ENCODE results near the gene TRIM24. TPM values are rescaled to one million over a fixed set of nuclear protein-coding genes. Genes with fewer than 3 reads are reported as not detected.

TRIM24 gene
- total RNA-seq, 6 donors from 2014 or later, result 11.5 to 30.6 (median 23.7) TPM

DNA sequence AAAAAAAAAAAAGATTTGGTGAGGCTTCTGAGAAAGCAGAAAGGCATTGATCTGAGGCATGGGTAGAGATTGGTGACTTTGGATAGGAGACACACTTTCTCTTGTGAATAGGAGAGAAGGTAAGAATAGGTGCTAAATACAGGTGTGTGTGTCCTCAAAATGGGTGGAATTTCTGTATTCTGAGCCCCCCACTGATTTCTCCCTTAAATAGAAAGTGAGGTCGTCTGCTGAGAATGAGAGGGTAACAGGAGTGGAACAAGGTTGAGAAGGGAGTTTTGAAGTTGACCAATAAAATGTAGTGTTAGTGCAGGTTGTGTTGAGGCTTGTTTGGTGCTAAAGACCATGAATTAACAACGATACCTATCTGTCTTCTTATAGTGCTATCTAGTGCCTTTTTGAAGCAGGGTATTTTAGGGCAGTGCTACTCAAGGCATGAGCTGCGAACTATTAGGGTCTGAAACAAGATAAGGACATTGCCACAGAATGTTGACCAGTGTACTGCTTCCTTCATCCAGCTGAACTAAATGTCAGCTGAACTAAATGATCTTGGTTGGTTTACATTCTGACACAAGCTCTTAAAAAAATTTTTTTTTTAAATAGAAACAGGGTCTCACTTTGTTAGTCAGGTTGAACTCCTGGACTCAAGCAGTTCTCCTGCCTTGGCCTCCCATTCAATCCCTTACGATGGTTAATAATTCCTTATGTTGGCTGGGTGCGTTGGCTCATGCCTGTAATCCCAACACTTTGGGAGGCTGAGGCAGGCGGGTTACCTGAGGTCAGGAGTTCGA, 12.4 kb downstream of the TRIM24 start:
- DNase-seq (no peak), ATAC-seq (ENCODE audit: low FRiP score in 2 of 2) (no peak)
- TF ChIP-seq POLR2A (IDR thresholded peaks at IDR 0.05), result no peak
- TF ChIP-seq, protein P1, sequence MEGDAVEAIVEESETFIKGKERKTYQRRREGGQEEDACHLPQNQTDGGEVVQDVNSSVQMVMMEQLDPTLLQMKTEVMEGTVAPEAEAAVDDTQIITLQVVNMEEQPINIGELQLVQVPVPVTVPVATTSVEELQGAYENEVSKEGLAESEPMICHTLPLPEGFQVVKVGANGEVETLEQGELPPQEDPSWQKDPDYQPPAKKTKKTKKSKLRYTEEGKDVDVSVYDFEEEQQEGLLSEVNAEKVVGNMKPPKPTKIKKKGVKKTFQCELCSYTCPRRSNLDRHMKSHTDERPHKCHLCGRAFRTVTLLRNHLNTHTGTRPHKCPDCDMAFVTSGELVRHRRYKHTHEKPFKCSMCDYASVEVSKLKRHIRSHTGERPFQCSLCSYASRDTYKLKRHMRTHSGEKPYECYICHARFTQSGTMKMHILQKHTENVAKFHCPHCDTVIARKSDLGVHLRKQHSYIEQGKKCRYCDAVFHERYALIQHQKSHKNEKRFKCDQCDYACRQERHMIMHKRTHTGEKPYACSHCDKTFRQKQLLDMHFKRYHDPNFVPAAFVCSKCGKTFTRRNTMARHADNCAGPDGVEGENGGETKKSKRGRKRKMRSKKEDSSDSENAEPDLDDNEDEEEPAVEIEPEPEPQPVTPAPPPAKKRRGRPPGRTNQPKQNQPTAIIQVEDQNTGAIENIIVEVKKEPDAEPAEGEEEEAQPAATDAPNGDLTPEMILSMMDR (IDR thresholded peaks at IDR 0.05), result no peak
- TF ChIP-seq EP300 (IDR thresholded peaks at IDR 0.05), result no peak
- TF ChIP-seq POLR2AphosphoS5 (IDR thresholded peaks at IDR 0.05), result no peak
- Histone ChIP-seq H3K4me1 (peaks cover 3 to 52% (median 21%) of the 10 kb centered on the region in 4 donors), H3K4me3 (no peak overlapping the region), H3K27me3 (no peaks in the 10 kb centered on the region), H3K36me3 (no peaks in the 10 kb centered on the region), H3K9me3 (no peaks in the 10 kb centered on the region), H3K27ac (no peak overlapping the region)
- 86 to 92% methylated on average over 7 of the region's 7 CpGs for WGBS, 2 donors

DNA sequence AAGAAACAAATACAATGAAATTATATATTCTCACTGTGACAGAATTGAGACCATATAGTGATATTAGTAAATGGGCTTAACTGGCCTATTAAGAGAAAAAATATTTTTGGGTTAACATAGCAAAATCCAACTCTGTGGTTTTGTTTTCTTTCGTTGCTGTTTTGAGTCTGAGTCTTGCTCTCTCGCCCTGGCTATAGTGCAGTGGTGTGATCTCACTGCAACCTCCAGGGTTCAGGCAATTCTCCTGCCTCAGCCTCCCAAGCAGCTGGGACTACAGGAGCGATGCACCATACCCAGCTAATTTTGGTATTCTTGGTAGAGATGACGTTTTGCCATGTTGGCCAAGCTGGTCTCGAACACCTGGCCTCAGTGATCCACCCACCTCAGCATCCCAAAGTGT, 15.3 kb downstream of the TRIM24 start:
- H3K27me3 ChIP-seq, result no peaks in the 10 kb centered on the region
- DNase-seq (no peak), ATAC-seq (ENCODE audit: low FRiP score in 2 of 2) (no peak)
- no peak overlapping the region for H3K4me3 ChIP-seq
- WGBS, 2 donors, result 85 to 87% methylated on average over 5 of the region's 5 CpGs
- no peaks in the 10 kb centered on the region for H3K9me3 ChIP-seq
- H3K36me3 ChIP-seq, result no peaks in the 10 kb centered on the region
- H3K4me1 ChIP-seq, result peaks cover 14 to 53% (median 36%) of the 10 kb centered on the region in 4 donors
- TF ChIP-seq, protein P1 (IDR thresholded peaks at IDR 0.05), result no peak
- no peak for TF ChIP-seq POLR2AphosphoS5 (IDR thresholded peaks at IDR 0.05)
- no peak for TF ChIP-seq POLR2A (IDR thresholded peaks at IDR 0.05)
- no peak for TF ChIP-seq EP300 (IDR thresholded peaks at IDR 0.05)
- no peak overlapping the region for H3K27ac ChIP-seq

DNA sequence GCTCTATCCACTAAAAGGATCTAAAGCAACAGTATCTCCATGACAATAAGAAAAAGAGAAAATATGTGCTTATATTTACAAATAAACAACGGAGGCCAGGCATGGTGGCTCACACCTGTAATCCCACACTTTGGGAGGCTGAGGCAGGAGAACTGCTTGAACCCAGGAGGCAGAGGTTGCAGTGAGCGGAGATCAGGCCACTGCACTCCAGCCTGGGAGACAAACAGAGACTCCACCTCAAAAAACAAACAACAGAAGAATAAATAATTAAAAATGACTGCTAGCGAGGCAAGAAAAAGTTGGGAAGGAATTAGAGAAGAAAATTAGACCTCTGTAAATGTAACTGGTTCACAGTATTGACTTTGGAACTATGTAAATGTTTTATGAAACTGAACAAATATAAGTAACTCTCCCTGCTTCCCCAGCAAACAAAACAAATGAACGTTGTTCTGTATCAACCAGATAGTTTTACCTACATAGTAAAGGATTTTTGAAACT, 17.1 kb downstream of the TRIM24 start:
- ATAC-seq (ENCODE audit: low FRiP score in 2 of 2) (no peak), DNase-seq (no peak)
- Histone ChIP-seq H3K36me3 (no peaks in the 10 kb centered on the region), H3K27ac (peak overlapping the region in 1 of 4 donors; percentile 43), H3K4me3 (no peak overlapping the region), H3K27me3 (no peaks in the 10 kb centered on the region), H3K4me1 (peaks cover 17 to 58% (median 38%) of the 10 kb centered on the region in 4 donors), H3K9me3 (no peaks in the 10 kb centered on the region)
- WGBS, 2 donors, result 47 to 59% methylated on average over 4 of the region's 4 CpGs
- TF ChIP-seq, protein P1 (IDR thresholded peaks at IDR 0.05), result no peak
- TF ChIP-seq POLR2AphosphoS5 (IDR thresholded peaks at IDR 0.05) (no peak), EP300 (IDR thresholded peaks at IDR 0.05) (no peak), POLR2A (IDR thresholded peaks at IDR 0.05) (no peak)

DNA sequence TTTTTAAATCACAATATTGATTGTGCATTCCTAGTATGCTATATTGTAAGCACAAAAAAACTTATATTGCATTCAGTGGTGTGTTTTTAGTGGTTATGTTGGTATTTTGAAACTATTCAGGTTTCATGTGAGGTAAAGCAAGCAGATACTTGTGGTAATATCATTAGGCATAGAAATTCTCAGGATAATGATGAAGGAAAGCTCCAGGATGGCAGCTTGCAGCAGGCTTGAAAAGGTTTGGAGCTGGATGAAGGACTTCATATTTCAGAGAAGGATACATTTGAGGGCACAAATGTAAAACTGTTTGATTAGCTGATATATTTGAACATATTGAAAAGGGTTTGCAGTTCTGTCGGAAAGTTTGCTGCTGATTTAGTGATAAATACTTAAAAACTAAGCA, 17.5 kb downstream of the TRIM24 start:
- Histone ChIP-seq H3K4me1 (peaks cover 17 to 53% (median 38%) of the 10 kb centered on the region in 4 donors), H3K27ac (peak overlapping the region in 1 of 4 donors; percentile 43), H3K36me3 (no peaks in the 10 kb centered on the region), H3K9me3 (no peaks in the 10 kb centered on the region), H3K27me3 (no peaks in the 10 kb centered on the region), H3K4me3 (no peak overlapping the region)
- ATAC-seq (ENCODE audit: low FRiP score in 2 of 2) (no peak), DNase-seq (no peak)
- TF ChIP-seq EP300 (IDR thresholded peaks at IDR 0.05) (no peak), POLR2AphosphoS5 (IDR thresholded peaks at IDR 0.05) (no peak), POLR2A (IDR thresholded peaks at IDR 0.05) (no peak)
- TF ChIP-seq, protein P1 (IDR thresholded peaks at IDR 0.05), result no peak
- WGBS, 2 donors, result 25 to 86% methylated on average over 1 of the region's 1 CpG
